ENCODE results near the gene CDH23. TPM values are rescaled to one million over a fixed set of nuclear protein-coding genes. Genes with fewer than 3 reads are reported as not detected.

Gene CDH23
- polyA plus RNA-seq, 1 donor from 2014 or later = 6.6 TPM

GRCh38 chr10:71747551-71748523, 351.1 kb downstream of the CDH23 start:
- no peaks in the 10 kb centered on the region for H3K36me3 ChIP-seq (ENCODE audit: insufficient read depth, low read length)
- H3K4me2 ChIP-seq (ENCODE audit: low read length) = no peak overlapping the region
- no peaks in the 10 kb centered on the region for H4K20me1 ChIP-seq (ENCODE audit: insufficient read depth)
- H3K27me3 ChIP-seq (ENCODE audit: insufficient read depth, low read depth, low read length) = no peaks in the 10 kb centered on the region
- H3K4me3 ChIP-seq (ENCODE audit: low read length) = no peak overlapping the region
- TF ChIP-seq RAD21 (conservative IDR thresholded peaks at IDR 0.05) (no peak), POLR2AphosphoS5 (IDR thresholded peaks at IDR 0.05) (no peak), EP300 (conservative IDR thresholded peaks at IDR 0.05; ENCODE audit: poor library complexity, severe bottlenecking) (no peak), MXI1 (conservative IDR thresholded peaks at IDR 0.05; ENCODE audit: poor library complexity, severe bottlenecking) (no peak), TAF1 (IDR thresholded peaks at IDR 0.05; ENCODE audit: low read depth) (no peak), EZH2 (IDR thresholded peaks at IDR 0.05; ENCODE audit: borderline replicate concordance, insufficient read depth, low read length, poor library complexity, severe bottlenecking) (no peak), CTCF (IDR thresholded peaks at IDR 0.05; ENCODE audit: poor library complexity, severe bottlenecking) (no peak), REST (IDR thresholded peaks at IDR 0.05; ENCODE audit: borderline replicate concordance) (no peak), SMC3 (conservative IDR thresholded peaks at IDR 0.05; ENCODE audit: poor library complexity) (no peak)
- no peaks in the 10 kb centered on the region for H3F3A ChIP-seq (ENCODE audit: insufficient read depth, low read length, poor library complexity, severe bottlenecking)
- H3K9me2 ChIP-seq (ENCODE audit: insufficient read depth, low read length) = no peaks in the 10 kb centered on the region
- H3K9ac ChIP-seq (ENCODE audit: low read length) = no peak overlapping the region
- H3K9me3 ChIP-seq (ENCODE audit: low read length) = no peaks in the 10 kb centered on the region
- no peaks in the 10 kb centered on the region for H3K79me2 ChIP-seq (replicated peaks; ENCODE audit: insufficient read depth, low read length)
- no peak overlapping the region for H3K27ac ChIP-seq (ENCODE audit: low read length)
- no peak overlapping the region for H2AFZ ChIP-seq (ENCODE audit: low read depth, low read length)

GRCh38 chr10:71748671-71749191, 352.0 kb downstream of the CDH23 start:
- Histone ChIP-seq H3K9me3 (ENCODE audit: low read length) (no peaks in the 10 kb centered on the region), H3K36me3 (ENCODE audit: insufficient read depth, low read length) (no peaks in the 10 kb centered on the region), H3K27ac (ENCODE audit: low read length) (no peak overlapping the region), H3K9ac (ENCODE audit: low read length) (no peak overlapping the region), H3K27me3 (ENCODE audit: insufficient read depth, low read depth, low read length) (no peaks in the 10 kb centered on the region), H3K9me2 (ENCODE audit: insufficient read depth, low read length) (no peaks in the 10 kb centered on the region), H3K4me2 (ENCODE audit: low read length) (no peak overlapping the region), H2AFZ (ENCODE audit: low read depth, low read length) (no peak overlapping the region), H3K4me3 (ENCODE audit: low read length) (no peak overlapping the region), H4K20me1 (ENCODE audit: insufficient read depth) (no peaks in the 10 kb centered on the region), H3F3A (ENCODE audit: insufficient read depth, low read length, poor library complexity, severe bottlenecking) (no peaks in the 10 kb centered on the region), H3K79me2 (replicated peaks; ENCODE audit: insufficient read depth, low read length) (no peaks in the 10 kb centered on the region)
- no peak for TF ChIP-seq SMC3 (conservative IDR thresholded peaks at IDR 0.05; ENCODE audit: poor library complexity)
- TF ChIP-seq MXI1 (conservative IDR thresholded peaks at IDR 0.05; ENCODE audit: poor library complexity, severe bottlenecking) = no peak
- no peak for TF ChIP-seq RAD21 (conservative IDR thresholded peaks at IDR 0.05)
- no peak for TF ChIP-seq REST (IDR thresholded peaks at IDR 0.05; ENCODE audit: borderline replicate concordance)
- no peak for TF ChIP-seq EZH2 (IDR thresholded peaks at IDR 0.05; ENCODE audit: borderline replicate concordance, insufficient read depth, low read length, poor library complexity, severe bottlenecking)
- TF ChIP-seq CTCF (IDR thresholded peaks at IDR 0.05; ENCODE audit: poor library complexity, severe bottlenecking) = no peak
- no peak for TF ChIP-seq POLR2AphosphoS5 (IDR thresholded peaks at IDR 0.05)
- no peak for TF ChIP-seq EP300 (conservative IDR thresholded peaks at IDR 0.05; ENCODE audit: poor library complexity, severe bottlenecking)
- TF ChIP-seq TAF1 (IDR thresholded peaks at IDR 0.05; ENCODE audit: low read depth) = no peak

Data from neural cell (in vitro differentiated cells).